Liver (tissue), 9 donors: Measurements from ENCODE around the gene DNPEP. TPM values are rescaled to one million over a fixed set of nuclear protein-coding genes. Genes with fewer than 3 reads are reported as not detected.

Experiments
- DNase-seq: peaks from one replicate; pipeline ENCODE4 v3.0.0-alpha.2; 2017; ENCODE audit warnings: low spot score
- H3K27ac ChIP-seq, 2 donors: one replicate each; pipeline ENCODE4 v1.7.0; 2013; ENCODE audit warnings: inconsistent platforms in 2 of 2, low read length in 2 of 2, control low read depth in 1 of 2, low read depth in 1 of 2, mild to moderate bottlenecking in 1 of 2
- H3K27me3 ChIP-seq, 4 donors: one replicate each; pipeline versions ENCODE4 v1.6.1 to v1.7.0; 2013; ENCODE audit warnings: low read length in 3 of 4, inconsistent platforms in 1 of 4, mild to moderate bottlenecking in 1 of 4, moderate library complexity in 1 of 4; ENCODE audit not compliant: control insufficient read depth in 4 of 4, insufficient read depth in 4 of 4
- H3K36me3 ChIP-seq, 4 donors: one replicate each; pipeline versions ENCODE4 v1.6.1 to v1.7.0; 2013; ENCODE audit warnings: low read length in 3 of 4, mild to moderate bottlenecking in 3 of 4, low read depth in 1 of 4, moderate library complexity in 1 of 4; ENCODE audit not compliant: control insufficient read depth in 4 of 4, insufficient read depth in 3 of 4
- H3K4me1 ChIP-seq, 4 donors: one replicate each; pipeline versions ENCODE4 v1.6.1 to v1.7.0; 2013; ENCODE audit warnings: low read length in 3 of 4, mild to moderate bottlenecking in 3 of 4, moderate library complexity in 1 of 4; ENCODE audit not compliant: control insufficient read depth in 4 of 4, insufficient read depth in 4 of 4
- H3K4me3 ChIP-seq, 3 donors: one replicate each; pipeline versions ENCODE4 v1.6.1 to v1.7.0; 2013; ENCODE audit warnings: low read length in 3 of 3, control low read depth in 1 of 3, low read depth in 1 of 3, mild to moderate bottlenecking in 1 of 3
- H3K9ac ChIP-seq, 2 donors: one replicate each; pipeline ENCODE4 v1.7.0; 2013; ENCODE audit warnings: low read length in 2 of 2, mild to moderate bottlenecking in 2 of 2, moderate library complexity in 2 of 2, control low read depth in 1 of 2, low read depth in 1 of 2
- H3K9me3 ChIP-seq, 4 donors: one replicate each; pipeline versions ENCODE4 v1.6.1 to v1.7.0; 2013; ENCODE audit warnings: low read length in 3 of 4; ENCODE audit not compliant: control insufficient read depth in 4 of 4
- EGR1 ChIP-seq, 2 donors: IDR thresholded peaks; 2 replicates each; pipeline ENCODE4 v1.6.1; 2016 to 2018; ENCODE audit warnings: antibody characterized with exemption in 2 of 2, low read depth in 2 of 2
- FOXA1 ChIP-seq: IDR thresholded peaks from 2 replicates; pipeline ENCODE4 v1.6.1; 2016; ENCODE audit warnings: antibody characterized with exemption
- FOXA2 ChIP-seq: IDR thresholded peaks from 2 replicates; pipeline ENCODE4 v1.6.1; 2016; ENCODE audit warnings: antibody characterized with exemption
- HNF4A ChIP-seq, 2 donors: conservative IDR thresholded peaks; 2 replicates each; pipeline ENCODE4 v1.6.1; 2016; ENCODE audit warnings: antibody characterized with exemption in 2 of 2, mild to moderate bottlenecking in 2 of 2
- HNF4G ChIP-seq: IDR thresholded peaks from 2 replicates; pipeline ENCODE4 v1.6.1; 2016; ENCODE audit warnings: antibody characterized with exemption
- JUND ChIP-seq, 2 donors: IDR thresholded peaks; 2 replicates each; pipeline ENCODE4 v1.6.1; 2016; ENCODE audit warnings: antibody characterized with exemption in 2 of 2
- NR2F2 ChIP-seq: IDR thresholded peaks from 2 replicates; pipeline ENCODE4 v1.6.1; 2016; ENCODE audit warnings: antibody characterized with exemption
- RAD21 ChIP-seq, 2 donors: IDR thresholded peaks; 2 replicates each; pipeline ENCODE4 v1.6.1; 2016; ENCODE audit warnings: antibody characterized with exemption in 2 of 2, mild to moderate bottlenecking in 2 of 2
- RXRA ChIP-seq, 2 donors: IDR thresholded peaks; 2 replicates each; pipeline ENCODE4 v1.6.1; 2017 to 2018; ENCODE audit warnings: antibody characterized with exemption in 2 of 2, mild to moderate bottlenecking in 1 of 2
- SP1 ChIP-seq: IDR thresholded peaks from 2 replicates; pipeline ENCODE4 v1.6.1; 2018; ENCODE audit warnings: antibody characterized with exemption, mild to moderate bottlenecking
- TAF1 ChIP-seq: conservative IDR thresholded peaks from 2 replicates; pipeline ENCODE4 v1.6.1; 2016; ENCODE audit warnings: antibody characterized with exemption, mild to moderate bottlenecking
- WGBS: extraction: QIAGEN DNeasy Blood & Tissue Kit; methylation state at CpG from one replicate; pipeline ENCODE4 v1.1.7; 2013; 5-methylcytosine and 5-hydroxymethylcytosine counted together
- polyA plus RNA-seq, 2 donors: library from polyadenylated mRNA; stranded (reverse) in 1 of 2; unstranded in 1 of 2; fragments of 200-250 nt in 1 of 2; fragments of >200 nt in 1 of 2; fragmentation: Nextera tagmentation in 1 of 2; extraction: Ambion mirVana in 1 of 2; gene quantifications; one replicate each; pipeline versions ENCODE4 v1.2.1 to v1.2.3, GENCODE V29; 2013 to 2015
- total RNA-seq, 2 donors: library from RNA; depleted of rRNA; stranded (reverse); fragments of >200 nt; gene quantifications; one replicate each; pipeline ENCODE4 v1.2.3, GENCODE V29; 2014
- TF ChIP-seq, protein P1 (sequence below): IDR thresholded peaks from 2 replicates; pipeline ENCODE4 v1.6.1; 2016; ENCODE audit warnings: antibody characterized with exemption
- TF ChIP-seq, protein P2 (sequence below): IDR thresholded peaks from 2 replicates; pipeline ENCODE4 v1.6.1; 2016; ENCODE audit warnings: antibody characterized with exemption
- TF ChIP-seq, protein P3 (sequence below): IDR thresholded peaks from 2 replicates; pipeline ENCODE4 v1.6.1; 2016; ENCODE audit warnings: antibody characterized with exemption
- TF ChIP-seq, protein P4 (sequence below): IDR thresholded peaks from 2 replicates; pipeline ENCODE4 v1.6.1; 2016; ENCODE audit warnings: antibody characterized with exemption, mild to moderate bottlenecking
- TF ChIP-seq, protein P5 (sequence below): fragments of 150-350 bp; IDR thresholded peaks from 2 replicates; pipeline ENCODE4 v1.5.1; 2017; ENCODE audit warnings: improper control_type of control experiment, low read depth, low read length; ENCODE audit not compliant: missing input control
- donor health status: healthy.
- donor health status: healthy.
- donor health status: healthy.
- donor health status: healthy.
- donor health status: healthy.

The DNPEP gene
- total and polyA plus RNA-seq, 4 donors, result 25.8 to 58.4 (median 45.8) TPM

DNA sequence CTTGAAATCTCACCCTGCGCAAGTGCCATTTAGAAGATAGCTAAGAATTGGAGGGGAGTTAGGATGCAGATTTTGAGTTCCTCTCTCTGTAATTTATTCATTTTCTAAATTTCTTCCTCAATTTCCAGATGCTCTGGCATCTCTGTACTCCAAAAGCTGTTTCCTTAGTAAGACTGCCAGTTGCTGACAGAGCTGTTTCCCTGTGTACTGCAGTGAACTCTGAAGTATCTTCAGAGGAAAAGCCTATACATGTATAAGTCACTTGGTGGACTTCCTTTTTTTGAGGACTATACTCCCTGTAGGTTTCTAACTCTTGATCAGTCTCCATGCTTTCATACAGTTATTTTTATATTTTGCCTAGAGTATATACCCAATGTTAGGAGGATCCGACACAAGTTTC is 53.6 kb downstream of the DNPEP start:
- H3K27me3 ChIP-seq, result peaks cover 2 to 12% (median 6%) of the 10 kb centered on the region in 4 donors
- TF ChIP-seq, protein P1, sequence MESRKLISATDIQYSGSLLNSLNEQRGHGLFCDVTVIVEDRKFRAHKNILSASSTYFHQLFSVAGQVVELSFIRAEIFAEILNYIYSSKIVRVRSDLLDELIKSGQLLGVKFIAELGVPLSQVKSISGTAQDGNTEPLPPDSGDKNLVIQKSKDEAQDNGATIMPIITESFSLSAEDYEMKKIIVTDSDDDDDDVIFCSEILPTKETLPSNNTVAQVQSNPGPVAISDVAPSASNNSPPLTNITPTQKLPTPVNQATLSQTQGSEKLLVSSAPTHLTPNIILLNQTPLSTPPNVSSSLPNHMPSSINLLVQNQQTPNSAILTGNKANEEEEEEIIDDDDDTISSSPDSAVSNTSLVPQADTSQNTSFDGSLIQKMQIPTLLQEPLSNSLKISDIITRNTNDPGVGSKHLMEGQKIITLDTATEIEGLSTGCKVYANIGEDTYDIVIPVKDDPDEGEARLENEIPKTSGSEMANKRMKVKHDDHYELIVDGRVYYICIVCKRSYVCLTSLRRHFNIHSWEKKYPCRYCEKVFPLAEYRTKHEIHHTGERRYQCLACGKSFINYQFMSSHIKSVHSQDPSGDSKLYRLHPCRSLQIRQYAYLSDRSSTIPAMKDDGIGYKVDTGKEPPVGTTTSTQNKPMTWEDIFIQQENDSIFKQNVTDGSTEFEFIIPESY, result no peak
- no peak for TF ChIP-seq HNF4A (conservative IDR thresholded peaks at IDR 0.05)
- no peak for TF ChIP-seq FOXA2
- TF ChIP-seq, protein P2, sequence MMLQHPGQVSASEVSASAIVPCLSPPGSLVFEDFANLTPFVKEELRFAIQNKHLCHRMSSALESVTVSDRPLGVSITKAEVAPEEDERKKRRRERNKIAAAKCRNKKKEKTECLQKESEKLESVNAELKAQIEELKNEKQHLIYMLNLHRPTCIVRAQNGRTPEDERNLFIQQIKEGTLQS, result no peak
- no peak for TF ChIP-seq EGR1 (IDR thresholded peaks at IDR 0.05; ENCODE audit: low read depth in 2 of 2)
- TF ChIP-seq TAF1, result no peak
- no peak for TF ChIP-seq FOXA1
- TF ChIP-seq, protein P3, sequence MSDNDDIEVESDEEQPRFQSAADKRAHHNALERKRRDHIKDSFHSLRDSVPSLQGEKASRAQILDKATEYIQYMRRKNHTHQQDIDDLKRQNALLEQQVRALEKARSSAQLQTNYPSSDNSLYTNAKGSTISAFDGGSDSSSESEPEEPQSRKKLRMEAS, result no peak
- TF ChIP-seq, protein P4, sequence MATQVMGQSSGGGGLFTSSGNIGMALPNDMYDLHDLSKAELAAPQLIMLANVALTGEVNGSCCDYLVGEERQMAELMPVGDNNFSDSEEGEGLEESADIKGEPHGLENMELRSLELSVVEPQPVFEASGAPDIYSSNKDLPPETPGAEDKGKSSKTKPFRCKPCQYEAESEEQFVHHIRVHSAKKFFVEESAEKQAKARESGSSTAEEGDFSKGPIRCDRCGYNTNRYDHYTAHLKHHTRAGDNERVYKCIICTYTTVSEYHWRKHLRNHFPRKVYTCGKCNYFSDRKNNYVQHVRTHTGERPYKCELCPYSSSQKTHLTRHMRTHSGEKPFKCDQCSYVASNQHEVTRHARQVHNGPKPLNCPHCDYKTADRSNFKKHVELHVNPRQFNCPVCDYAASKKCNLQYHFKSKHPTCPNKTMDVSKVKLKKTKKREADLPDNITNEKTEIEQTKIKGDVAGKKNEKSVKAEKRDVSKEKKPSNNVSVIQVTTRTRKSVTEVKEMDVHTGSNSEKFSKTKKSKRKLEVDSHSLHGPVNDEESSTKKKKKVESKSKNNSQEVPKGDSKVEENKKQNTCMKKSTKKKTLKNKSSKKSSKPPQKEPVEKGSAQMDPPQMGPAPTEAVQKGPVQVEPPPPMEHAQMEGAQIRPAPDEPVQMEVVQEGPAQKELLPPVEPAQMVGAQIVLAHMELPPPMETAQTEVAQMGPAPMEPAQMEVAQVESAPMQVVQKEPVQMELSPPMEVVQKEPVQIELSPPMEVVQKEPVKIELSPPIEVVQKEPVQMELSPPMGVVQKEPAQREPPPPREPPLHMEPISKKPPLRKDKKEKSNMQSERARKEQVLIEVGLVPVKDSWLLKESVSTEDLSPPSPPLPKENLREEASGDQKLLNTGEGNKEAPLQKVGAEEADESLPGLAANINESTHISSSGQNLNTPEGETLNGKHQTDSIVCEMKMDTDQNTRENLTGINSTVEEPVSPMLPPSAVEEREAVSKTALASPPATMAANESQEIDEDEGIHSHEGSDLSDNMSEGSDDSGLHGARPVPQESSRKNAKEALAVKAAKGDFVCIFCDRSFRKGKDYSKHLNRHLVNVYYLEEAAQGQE, result no peak
- TF ChIP-seq NR2F2, result no peak
- TF ChIP-seq RXRA (IDR thresholded peaks at IDR 0.05), result no peak
- no peak for TF ChIP-seq HNF4G

DNA sequence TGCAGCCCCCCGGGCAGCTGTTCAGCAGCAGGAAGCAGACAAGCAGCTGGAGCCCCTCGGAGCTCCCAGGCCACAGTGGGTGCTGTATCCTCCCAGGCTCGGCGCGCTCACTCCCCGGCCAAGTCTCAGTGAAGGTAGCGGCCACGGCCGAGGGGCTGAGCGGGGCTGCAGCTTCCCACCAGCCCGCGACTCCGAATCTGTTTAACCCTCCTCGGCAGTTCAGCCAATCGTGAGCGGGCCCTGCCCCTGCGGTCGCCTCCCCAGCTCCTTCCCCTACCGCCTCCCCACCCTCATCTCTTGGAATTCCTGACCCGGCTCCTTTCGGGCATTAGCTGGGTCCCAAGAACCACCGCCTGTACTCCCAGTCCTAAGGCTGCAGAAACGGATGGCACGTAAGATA is 55.2 kb downstream of the DNPEP start, which contains the start of gene RESP18:
TSS of gene RESP18 (minus strand) at position 203 of the 400 bp plus-strand sequence.
- H3K36me3 ChIP-seq, result no peaks in the 10 kb centered on the region
- no peaks in the 10 kb centered on the region for H3K4me1 ChIP-seq
- no peak within 1 kb of the TSS for H3K4me3 ChIP-seq
- no peak within 1 kb of the TSS for H3K9ac ChIP-seq
- DNase-seq, result peak; percentile 9
- H3K9me3 ChIP-seq, result peaks cover 0 to 11% (median 2%) of the 10 kb centered on the region in 4 donors
- WGBS, result 12% methylated on average over 24 of the region's 24 CpGs
- peaks cover 2 to 12% (median 6%) of the 10 kb centered on the region in 4 donors for H3K27me3 ChIP-seq
- no peak within 1 kb of the TSS for H3K27ac ChIP-seq
- TF ChIP-seq RAD21 (IDR thresholded peaks at IDR 0.05), result no peak
- no peak for TF ChIP-seq HNF4A (conservative IDR thresholded peaks at IDR 0.05)
- no peak for TF ChIP-seq FOXA1
- TF ChIP-seq, protein P4, result no peak
- no peak for TF ChIP-seq TAF1
- no peak for TF ChIP-seq RXRA (IDR thresholded peaks at IDR 0.05)
- no peak for TF ChIP-seq SP1
- TF ChIP-seq JUND (IDR thresholded peaks at IDR 0.05), result no peak
- TF ChIP-seq, protein P3, result no peak
- TF ChIP-seq, protein P5, sequence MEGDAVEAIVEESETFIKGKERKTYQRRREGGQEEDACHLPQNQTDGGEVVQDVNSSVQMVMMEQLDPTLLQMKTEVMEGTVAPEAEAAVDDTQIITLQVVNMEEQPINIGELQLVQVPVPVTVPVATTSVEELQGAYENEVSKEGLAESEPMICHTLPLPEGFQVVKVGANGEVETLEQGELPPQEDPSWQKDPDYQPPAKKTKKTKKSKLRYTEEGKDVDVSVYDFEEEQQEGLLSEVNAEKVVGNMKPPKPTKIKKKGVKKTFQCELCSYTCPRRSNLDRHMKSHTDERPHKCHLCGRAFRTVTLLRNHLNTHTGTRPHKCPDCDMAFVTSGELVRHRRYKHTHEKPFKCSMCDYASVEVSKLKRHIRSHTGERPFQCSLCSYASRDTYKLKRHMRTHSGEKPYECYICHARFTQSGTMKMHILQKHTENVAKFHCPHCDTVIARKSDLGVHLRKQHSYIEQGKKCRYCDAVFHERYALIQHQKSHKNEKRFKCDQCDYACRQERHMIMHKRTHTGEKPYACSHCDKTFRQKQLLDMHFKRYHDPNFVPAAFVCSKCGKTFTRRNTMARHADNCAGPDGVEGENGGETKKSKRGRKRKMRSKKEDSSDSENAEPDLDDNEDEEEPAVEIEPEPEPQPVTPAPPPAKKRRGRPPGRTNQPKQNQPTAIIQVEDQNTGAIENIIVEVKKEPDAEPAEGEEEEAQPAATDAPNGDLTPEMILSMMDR, result no peak
- TF ChIP-seq HNF4G, result no peak
- no peak for TF ChIP-seq NR2F2
- TF ChIP-seq, protein P2, result no peak
- TF ChIP-seq EGR1 (IDR thresholded peaks at IDR 0.05; ENCODE audit: low read depth in 2 of 2), result no peak
- TF ChIP-seq, protein P1, result no peak

More for the DNA sequence above, 53.6 kb downstream of the DNPEP start:
- Histone ChIP-seq H3K27ac (no peak overlapping the region), H3K36me3 (no peaks in the 10 kb centered on the region), H3K9ac (no peak overlapping the region), H3K4me1 (no peaks in the 10 kb centered on the region), H3K9me3 (peaks cover 0 to 11% (median 2%) of the 10 kb centered on the region in 4 donors), H3K4me3 (no peak overlapping the region)
- no peak for DNase-seq
- 73% methylated on average over 2 of the region's 2 CpGs for WGBS
